Lower leg skin (tissue), 3 donors: ENCODE measurements around the gene PFDN6.
A peak's percentile ranks its signal among the peaks of the same experiment; 100 is the strongest.

Source experiments
- CTCF ChIP-seq, 3 donors: fragments of 450-650 bp; IDR thresholded peaks; one replicate each; pipeline ENCODE4 v1.5.1; 2016; ENCODE audit warnings: antibody characterized with exemption in 3 of 3, mild to moderate bottlenecking in 3 of 3, moderate library complexity in 2 of 3
- POLR2A ChIP-seq, 2 donors: fragments of 450-650 bp; IDR thresholded peaks; one replicate each; pipeline ENCODE4 v1.6.1; 2016 to 2017; ENCODE audit warnings: antibody characterized with exemption in 2 of 2, mild to moderate bottlenecking in 1 of 2, moderate library complexity in 1 of 2

DNA sequence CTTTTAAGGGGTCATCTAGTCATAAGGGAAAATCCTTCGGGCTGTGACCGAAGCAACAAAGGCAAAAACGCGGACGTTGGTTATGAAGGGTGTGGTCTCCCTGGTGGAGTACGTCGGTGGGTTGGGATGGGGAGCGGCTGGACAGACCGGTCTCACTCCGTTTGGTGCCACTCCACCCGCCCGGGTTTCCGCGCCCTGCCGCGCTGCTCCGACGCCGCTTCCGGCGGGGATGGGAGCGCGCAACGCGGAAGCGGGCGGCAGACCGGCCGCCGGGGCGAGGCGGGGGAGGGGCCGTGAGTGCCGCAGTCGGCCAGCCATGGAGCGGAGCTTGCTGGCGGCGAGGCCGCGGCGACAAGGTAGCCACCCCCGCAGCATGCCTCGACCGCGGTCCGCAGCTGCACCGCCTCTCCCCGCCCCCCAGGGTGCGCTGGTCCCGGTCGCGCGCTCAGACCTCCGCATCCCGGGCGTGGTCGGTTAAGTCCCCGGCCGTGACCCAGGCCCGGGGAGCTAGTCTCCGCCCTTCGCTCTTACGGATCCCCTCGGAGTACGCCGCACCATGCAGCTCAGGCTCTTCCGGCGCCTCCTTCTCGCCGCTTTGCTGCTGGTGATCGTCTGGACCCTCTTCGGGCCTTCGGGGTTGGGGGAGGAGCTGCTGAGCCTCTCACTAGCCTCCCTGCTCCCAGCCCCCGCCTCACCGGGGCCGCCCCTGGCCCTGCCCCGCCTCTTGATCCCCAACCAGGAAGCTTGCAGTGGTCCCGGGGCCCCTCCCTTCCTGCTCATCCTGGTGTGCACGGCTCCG lies 12.3 kb upstream of the PFDN6 start, which contains the start of gene B3GALT4:
- TF ChIP-seq CTCF (IDR thresholded peaks at IDR 0.05) (no peak), POLR2A (IDR thresholded peaks at IDR 0.05) (peak in 1 of 2 donors; percentile 10)
